Loucy (cell line): Measurements from ENCODE around the gene PCOLCE2.

Experiments used
- H2AFZ ChIP-seq: fragments of 200-600 bp; sonication (generic); 2 replicates; pipeline ENCODE4 v1.6.0; 2016; ENCODE audit warnings: antibody characterized with exemption, mild to moderate bottlenecking, low read length, moderate library complexity
- H3F3A ChIP-seq: fragments of 200-600 bp; 2 replicates; pipeline ENCODE4 v1.6.0; 2016; ENCODE audit warnings: antibody characterized with exemption, low read depth, mild to moderate bottlenecking
- H3K27me3 ChIP-seq: fragments of 200-600 bp; sonication (generic); 2 replicates; pipeline ENCODE4 v1.6.1; 2014; ENCODE audit warnings: low read length, mild to moderate bottlenecking; ENCODE audit not compliant: insufficient read depth, poor library complexity, severe bottlenecking
- H3K36me3 ChIP-seq: fragments of 200-600 bp; sonication (generic); 2 replicates; pipeline ENCODE4 v1.6.1; 2016; ENCODE audit warnings: low read length; ENCODE audit not compliant: insufficient read depth
- H3K4me1 ChIP-seq: fragments of 200-600 bp; sonication (generic); 2 replicates; pipeline ENCODE4 v1.5.1; 2014; ENCODE audit warnings: low read length, mild to moderate bottlenecking; ENCODE audit not compliant: insufficient read depth, poor library complexity, severe bottlenecking
- H3K4me2 ChIP-seq: fragments of 200-600 bp; sonication (generic); 2 replicates; pipeline ENCODE4 v1.6.0; 2014; ENCODE audit warnings: antibody characterized with exemption, low read length, low read depth, mild to moderate bottlenecking; ENCODE audit not compliant: poor library complexity, severe bottlenecking
- H3K4me3 ChIP-seq: fragments of 200-600 bp; sonication (generic); 2 replicates; pipeline ENCODE4 v1.5.1; 2014; ENCODE audit warnings: low read length, mild to moderate bottlenecking, mixed read lengths; ENCODE audit not compliant: poor library complexity, severe bottlenecking
- H3K79me2 ChIP-seq: fragments of 200-600 bp; sonication (generic); 2 replicates; pipeline ENCODE4 v1.6.1; 2014; ENCODE audit warnings: low read length; ENCODE audit not compliant: insufficient read depth
- H3K9ac ChIP-seq: fragments of 200-600 bp; sonication (generic); 2 replicates; pipeline ENCODE4 v1.6.0; 2014; ENCODE audit warnings: mild to moderate bottlenecking, low read depth, low read length, moderate library complexity; ENCODE audit not compliant: poor library complexity, severe bottlenecking
- H3K9me2 ChIP-seq: fragments of 200-600 bp; sonication (generic); replicated peaks from 2 replicates; pipeline ENCODE4 v1.6.1; 2016; ENCODE audit warnings: low read depth, low read length, mixed read lengths
- H3K9me3 ChIP-seq: fragments of 200-600 bp; sonication (generic); 2 replicates; pipeline ENCODE4 v1.6.1; 2014; ENCODE audit warnings: mild to moderate bottlenecking, antibody characterized with exemption, low read length, low read depth; ENCODE audit not compliant: insufficient read depth
- H4K20me1 ChIP-seq: fragments of 200-600 bp; sonication (generic); 2 replicates; pipeline ENCODE4 v1.6.0; 2014; ENCODE audit warnings: antibody characterized with exemption, low read length, mild to moderate bottlenecking; ENCODE audit not compliant: insufficient read depth, poor library complexity, severe bottlenecking
- EZH2phosphoT487 ChIP-seq: fragments of 200-600 bp; IDR thresholded peaks from 2 replicates; pipeline ENCODE4 v1.6.1; 2018; ENCODE audit warnings: antibody characterized with exemption, mild to moderate bottlenecking, moderate library complexity, borderline replicate concordance
- TF ChIP-seq, protein P1 (sequence below): fragments of 200-600 bp; sonication (generic); conservative IDR thresholded peaks from 2 replicates; pipeline ENCODE4 v1.5.1; 2014; ENCODE audit warnings: mild to moderate bottlenecking, antibody characterized with exemption, low read length

PCOLCE2 gene

DNA sequence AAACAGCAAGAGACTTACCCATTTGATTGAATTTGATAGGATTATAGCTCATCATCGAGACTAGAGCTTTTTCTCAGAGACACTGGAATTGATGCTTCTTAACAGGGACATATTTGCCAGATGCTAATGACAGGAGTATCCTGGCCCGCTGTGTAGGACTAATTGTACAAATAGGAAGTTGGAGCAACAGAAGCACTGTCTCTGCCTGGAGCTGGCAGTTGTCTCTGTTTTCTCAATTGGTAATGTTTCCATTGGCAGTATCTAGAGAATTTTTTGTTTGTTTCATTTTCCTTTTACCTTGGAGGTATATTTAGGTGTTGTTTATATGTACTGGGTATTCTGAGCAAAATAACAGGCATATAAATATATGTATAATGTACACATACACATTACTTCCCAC lies 8.9 kb upstream of the PCOLCE2 start:
- Histone ChIP-seq H2AFZ (no peak overlapping the region), H3K4me2 (no peak overlapping the region)

DNA sequence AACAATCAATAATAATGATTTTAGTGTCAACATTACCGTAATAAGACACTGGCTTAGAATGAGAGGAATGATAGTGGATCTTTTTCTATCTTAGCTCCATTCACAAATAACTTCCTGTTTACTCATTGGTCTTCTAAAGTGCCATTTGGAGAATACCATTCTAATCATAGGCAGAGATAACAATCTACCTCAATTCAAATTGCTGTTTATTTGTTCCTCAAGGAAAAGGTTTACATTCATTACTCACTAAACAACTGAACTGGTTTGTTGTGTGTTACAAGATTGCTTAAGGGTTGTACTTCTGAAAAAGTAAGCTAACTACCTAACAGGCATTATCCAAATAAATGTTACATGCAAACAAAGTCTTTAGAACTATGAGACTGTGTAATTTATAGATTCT lies 8.1 kb upstream of the PCOLCE2 start:
- H3K9me3 ChIP-seq: no peaks in the 10 kb centered on the region
- H3K36me3 ChIP-seq: no peaks in the 10 kb centered on the region
- no peak overlapping the region for H3K4me2 ChIP-seq
- no peaks in the 10 kb centered on the region for H3K9me2 ChIP-seq
- TF ChIP-seq, protein P1, sequence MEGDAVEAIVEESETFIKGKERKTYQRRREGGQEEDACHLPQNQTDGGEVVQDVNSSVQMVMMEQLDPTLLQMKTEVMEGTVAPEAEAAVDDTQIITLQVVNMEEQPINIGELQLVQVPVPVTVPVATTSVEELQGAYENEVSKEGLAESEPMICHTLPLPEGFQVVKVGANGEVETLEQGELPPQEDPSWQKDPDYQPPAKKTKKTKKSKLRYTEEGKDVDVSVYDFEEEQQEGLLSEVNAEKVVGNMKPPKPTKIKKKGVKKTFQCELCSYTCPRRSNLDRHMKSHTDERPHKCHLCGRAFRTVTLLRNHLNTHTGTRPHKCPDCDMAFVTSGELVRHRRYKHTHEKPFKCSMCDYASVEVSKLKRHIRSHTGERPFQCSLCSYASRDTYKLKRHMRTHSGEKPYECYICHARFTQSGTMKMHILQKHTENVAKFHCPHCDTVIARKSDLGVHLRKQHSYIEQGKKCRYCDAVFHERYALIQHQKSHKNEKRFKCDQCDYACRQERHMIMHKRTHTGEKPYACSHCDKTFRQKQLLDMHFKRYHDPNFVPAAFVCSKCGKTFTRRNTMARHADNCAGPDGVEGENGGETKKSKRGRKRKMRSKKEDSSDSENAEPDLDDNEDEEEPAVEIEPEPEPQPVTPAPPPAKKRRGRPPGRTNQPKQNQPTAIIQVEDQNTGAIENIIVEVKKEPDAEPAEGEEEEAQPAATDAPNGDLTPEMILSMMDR: no peak
- no peak for TF ChIP-seq EZH2phosphoT487
- H3K4me1 ChIP-seq: no peaks in the 10 kb centered on the region
- H4K20me1 ChIP-seq: no peaks in the 10 kb centered on the region
- no peak overlapping the region for H3K9ac ChIP-seq
- no peaks in the 10 kb centered on the region for H3F3A ChIP-seq
- H3K4me3 ChIP-seq: no peak overlapping the region
- no peak overlapping the region for H2AFZ ChIP-seq
- H3K27me3 ChIP-seq: no peaks in the 10 kb centered on the region
- H3K79me2 ChIP-seq: no peaks in the 10 kb centered on the region

More for the DNA sequence above, 8.9 kb upstream of the PCOLCE2 start:
- no peak for TF ChIP-seq EZH2phosphoT487
- TF ChIP-seq, protein P1: no peak
- no peaks in the 10 kb centered on the region for H3K36me3 ChIP-seq
- no peaks in the 10 kb centered on the region for H3K27me3 ChIP-seq
- no peaks in the 10 kb centered on the region for H3K4me1 ChIP-seq
- H3F3A ChIP-seq: no peaks in the 10 kb centered on the region
- H3K79me2 ChIP-seq: no peaks in the 10 kb centered on the region
- no peaks in the 10 kb centered on the region for H3K9me3 ChIP-seq
- H4K20me1 ChIP-seq: no peaks in the 10 kb centered on the region
- no peaks in the 10 kb centered on the region for H3K9me2 ChIP-seq
- no peak overlapping the region for H3K4me3 ChIP-seq
- H3K9ac ChIP-seq: no peak overlapping the region

DNA sequence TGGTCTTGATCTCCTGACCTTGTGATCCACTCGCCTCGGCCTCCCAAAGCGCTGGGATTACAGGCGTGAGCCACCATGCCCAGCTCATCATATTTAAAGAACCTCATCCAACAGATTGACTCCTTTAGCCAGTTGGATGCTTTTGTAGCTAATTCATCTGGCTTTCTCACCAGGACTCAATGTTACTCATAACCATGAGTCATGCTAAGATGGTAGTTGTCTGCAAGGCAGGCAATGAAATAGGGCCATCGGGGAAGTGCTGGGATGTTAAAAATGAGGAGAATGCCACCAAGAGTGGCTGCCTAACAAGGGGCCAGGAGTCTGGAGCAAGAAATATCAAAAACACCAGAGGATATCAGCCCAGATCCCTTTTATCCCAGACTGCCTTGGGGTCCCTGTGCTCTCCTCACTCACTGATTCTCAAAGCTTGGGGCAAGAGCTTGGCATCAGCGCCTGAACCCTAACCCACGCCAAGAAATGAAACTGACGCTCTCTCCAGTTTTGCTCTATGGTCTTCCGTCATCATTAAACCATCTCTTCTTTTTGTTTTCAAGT lies 7.4 kb upstream of the PCOLCE2 start:
- Histone ChIP-seq H3K9me2 (no peaks in the 10 kb centered on the region), H3K4me3 (no peak overlapping the region), H3K9ac (no peak overlapping the region), H3K79me2 (no peaks in the 10 kb centered on the region), H3F3A (no peaks in the 10 kb centered on the region), H3K4me2 (no peak overlapping the region), H3K27me3 (no peaks in the 10 kb centered on the region), H3K36me3 (no peaks in the 10 kb centered on the region), H3K4me1 (no peaks in the 10 kb centered on the region), H2AFZ (no peak overlapping the region), H3K9me3 (no peaks in the 10 kb centered on the region), H4K20me1 (no peaks in the 10 kb centered on the region)
- TF ChIP-seq EZH2phosphoT487: no peak
- TF ChIP-seq, protein P1: no peak
